GM19099 (cell line): ENCODE measurements around the gene SCLY.

Experiments used
- POLR2A ChIP-seq: IDR thresholded peaks from 3 replicates; pipeline ENCODE4 v1.6.1; 2011; ENCODE audit warnings: low read depth; ENCODE audit not compliant: insufficient read length; ENCODE audit errors: extremely low read depth

The SCLY gene

DNA sequence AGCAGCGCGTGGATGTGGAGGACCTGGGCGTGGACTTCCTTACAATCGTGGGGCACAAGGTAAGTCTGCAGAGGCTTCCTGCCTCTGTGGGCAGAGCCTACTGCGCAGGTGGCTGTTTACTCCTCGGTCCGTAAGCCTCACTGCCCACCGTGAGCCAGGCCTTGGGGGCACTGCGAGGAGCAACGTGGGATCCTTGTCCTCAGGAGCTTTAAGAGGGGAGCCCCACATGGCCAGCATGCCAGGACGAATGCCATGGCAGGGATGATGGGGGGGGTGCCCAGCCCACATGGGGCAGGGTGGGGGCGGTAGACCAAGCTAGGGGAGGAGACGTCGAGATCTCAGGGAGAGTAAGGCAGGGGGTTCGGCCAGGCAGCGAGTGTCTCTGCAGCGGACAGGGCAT lies 21.4 kb downstream of the SCLY start:
- no peak for TF ChIP-seq POLR2A

DNA sequence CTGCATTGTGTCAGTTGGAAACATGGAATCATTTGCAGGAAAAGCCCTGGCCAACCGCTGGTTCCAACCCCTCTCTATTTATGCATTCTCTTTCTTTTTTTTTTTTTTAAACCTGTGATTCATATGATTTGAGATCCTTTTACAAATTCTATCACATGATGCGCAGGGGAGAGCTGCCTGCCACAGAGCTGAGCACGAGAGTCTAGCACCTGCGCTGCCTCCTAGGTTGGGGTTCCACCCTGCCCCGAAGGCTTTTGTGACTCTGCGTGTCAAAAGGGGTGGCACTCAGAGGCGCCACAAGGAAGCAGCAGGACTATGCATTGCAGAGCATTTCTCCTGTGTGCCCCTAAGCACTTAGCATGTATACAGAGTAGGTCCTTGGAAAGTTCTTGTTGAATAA lies 22.0 kb downstream of the SCLY start:
- TF ChIP-seq POLR2A = no peak

DNA sequence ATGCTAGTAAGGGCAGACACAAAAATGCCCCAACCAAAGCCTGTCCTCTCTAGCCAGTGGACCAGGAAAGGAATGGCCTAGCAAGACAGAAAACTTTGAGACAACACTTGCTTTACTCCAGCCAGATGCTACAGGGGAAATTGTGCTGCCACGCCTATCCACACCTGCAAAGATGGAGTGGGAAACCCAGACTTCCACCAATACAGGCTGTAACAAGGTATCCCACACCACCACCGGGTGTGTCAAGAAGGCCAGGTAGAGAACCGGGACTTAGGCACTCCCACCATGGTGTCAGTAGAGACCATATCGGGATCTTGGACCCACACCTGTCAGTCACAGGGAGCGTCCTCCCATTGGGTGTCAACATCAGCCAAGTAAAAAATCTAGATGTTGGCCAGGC lies 23.1 kb downstream of the SCLY start:
- no peak for TF ChIP-seq POLR2A

DNA sequence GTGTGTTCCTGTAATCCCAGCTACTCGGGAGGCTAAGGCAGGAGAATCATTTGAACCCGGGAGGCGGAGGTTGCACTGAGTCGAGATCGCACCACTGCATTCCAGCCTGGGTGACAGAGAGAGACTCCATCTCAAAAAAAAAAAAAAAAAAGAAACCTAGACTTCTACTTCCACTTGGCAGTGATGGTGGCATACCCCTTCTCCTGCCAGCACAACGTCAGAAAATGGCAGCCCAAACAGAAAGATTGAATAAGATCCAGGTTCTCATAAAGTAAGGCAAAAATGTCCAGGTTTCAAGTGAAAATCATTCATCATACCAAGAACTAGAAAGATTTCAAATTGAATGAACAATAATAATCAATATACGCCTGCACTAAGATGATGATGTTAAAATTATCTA lies 24.0 kb downstream of the SCLY start:
- TF ChIP-seq POLR2A = no peak

DNA sequence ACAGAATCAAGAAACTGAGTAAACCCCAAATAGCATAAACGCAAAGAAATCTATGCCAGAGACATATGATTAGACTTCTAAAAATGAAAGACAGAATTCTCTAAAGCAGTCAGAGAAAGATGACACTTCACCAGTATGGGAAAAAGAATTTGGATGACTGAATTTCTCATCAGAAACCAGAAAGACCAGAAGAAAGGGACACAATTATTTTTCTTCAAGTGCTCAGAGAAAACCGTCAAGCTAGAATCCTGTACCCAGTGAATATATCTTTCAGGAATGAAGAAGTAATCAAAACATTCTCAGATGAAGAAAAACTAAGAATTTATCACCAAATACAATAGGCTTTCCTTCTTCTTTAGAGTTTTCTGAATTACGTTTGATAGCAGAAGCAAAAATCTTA lies 25.1 kb downstream of the SCLY start:
- no peak for TF ChIP-seq POLR2A

DNA sequence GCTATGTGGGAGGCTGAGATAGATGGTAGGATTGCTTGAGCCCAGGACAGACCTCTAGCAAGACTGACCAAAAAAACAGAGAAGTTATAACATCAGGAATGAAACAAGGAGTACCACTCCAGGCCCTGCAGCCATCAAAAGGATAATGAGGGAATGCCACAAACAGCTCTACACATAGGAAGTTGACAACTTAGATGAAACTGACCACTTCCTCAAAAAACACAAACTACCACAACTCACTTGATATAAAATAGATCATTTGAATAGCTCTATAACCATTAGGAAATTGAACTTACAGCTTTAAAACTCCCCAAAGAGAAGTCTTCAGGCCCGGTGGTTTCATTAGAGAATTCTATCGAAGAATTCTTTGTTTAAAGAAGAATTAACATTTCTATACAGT lies 26.4 kb downstream of the SCLY start:
- no peak for TF ChIP-seq POLR2A

DNA sequence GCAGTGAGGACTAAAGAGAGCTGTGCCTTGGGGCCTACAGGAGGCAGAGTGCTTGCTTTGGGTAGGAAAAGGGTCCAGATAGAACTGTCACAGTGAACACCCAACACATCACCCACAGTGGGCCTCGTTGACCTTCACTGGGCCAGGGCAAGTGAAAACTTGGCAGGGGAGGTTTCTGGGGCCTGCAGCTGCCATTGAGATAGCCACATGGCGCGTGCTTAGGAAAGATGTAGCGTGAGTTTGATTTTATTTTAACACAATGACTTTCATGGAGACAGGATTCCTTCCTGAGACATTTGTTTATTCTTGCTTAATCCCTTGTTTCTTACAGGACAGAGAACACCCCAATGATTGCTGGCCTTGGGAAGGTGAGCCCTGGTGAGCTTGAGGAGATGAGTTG lies 30.1 kb downstream of the SCLY start:
- no peak for TF ChIP-seq POLR2A

DNA sequence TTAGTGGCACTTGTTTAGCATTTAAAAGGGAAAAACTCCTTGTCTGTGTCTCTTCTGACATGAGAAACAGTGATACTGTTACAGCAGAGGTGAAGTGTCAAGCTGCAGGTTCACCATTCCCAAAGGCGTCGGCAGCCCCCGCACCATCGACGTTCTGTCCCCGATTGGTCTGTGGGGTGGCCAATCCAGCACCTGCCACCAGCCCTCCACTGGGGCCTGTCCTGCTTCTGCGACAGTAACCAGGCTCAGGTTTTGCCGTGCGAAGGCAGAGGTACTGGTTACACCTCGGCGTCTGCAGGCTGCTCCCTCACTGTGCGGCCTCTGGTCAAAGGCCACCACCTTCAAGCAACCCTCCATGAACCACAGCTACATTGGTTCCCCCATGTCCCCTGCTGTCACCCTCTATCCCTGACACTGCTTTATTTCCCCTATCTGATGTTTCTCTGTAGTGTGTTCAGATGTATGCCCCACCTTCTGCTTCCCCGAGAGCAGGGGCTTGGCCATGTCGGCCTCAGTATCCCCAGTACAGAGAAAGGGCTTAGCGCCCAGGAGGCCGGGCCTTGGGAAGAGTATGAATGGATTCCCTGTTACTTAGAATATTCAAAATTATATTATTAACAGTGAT lies 30.7 kb downstream of the SCLY start:
- TF ChIP-seq POLR2A = no peak

DNA sequence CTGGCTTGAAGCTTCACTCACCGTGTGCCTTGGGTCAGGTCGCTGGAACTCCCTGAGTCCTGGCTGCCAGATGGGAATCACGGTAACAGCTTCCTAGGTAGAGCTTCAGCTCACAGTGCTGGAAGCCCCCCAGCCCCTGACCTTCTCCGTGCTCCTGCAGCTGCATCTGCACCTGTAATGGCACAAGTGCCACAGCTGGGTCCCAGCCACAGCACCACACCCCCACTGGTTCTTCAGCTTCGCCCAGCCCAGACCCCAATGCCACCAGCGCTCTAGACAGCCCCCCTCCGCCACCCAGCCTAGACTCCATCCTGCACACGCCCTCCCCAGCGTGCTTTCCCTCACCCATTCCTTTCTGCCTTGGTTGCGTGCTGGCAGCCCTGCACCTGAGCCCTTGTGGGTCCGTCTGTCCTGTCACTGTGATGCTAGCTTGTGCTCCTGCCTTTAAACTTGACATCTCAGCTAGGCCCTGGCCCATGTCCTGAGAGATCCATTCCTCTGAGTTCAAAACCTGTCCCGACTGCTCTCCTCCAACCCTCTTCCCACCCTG lies 31.8 kb downstream of the SCLY start:
- TF ChIP-seq POLR2A = no peak

DNA sequence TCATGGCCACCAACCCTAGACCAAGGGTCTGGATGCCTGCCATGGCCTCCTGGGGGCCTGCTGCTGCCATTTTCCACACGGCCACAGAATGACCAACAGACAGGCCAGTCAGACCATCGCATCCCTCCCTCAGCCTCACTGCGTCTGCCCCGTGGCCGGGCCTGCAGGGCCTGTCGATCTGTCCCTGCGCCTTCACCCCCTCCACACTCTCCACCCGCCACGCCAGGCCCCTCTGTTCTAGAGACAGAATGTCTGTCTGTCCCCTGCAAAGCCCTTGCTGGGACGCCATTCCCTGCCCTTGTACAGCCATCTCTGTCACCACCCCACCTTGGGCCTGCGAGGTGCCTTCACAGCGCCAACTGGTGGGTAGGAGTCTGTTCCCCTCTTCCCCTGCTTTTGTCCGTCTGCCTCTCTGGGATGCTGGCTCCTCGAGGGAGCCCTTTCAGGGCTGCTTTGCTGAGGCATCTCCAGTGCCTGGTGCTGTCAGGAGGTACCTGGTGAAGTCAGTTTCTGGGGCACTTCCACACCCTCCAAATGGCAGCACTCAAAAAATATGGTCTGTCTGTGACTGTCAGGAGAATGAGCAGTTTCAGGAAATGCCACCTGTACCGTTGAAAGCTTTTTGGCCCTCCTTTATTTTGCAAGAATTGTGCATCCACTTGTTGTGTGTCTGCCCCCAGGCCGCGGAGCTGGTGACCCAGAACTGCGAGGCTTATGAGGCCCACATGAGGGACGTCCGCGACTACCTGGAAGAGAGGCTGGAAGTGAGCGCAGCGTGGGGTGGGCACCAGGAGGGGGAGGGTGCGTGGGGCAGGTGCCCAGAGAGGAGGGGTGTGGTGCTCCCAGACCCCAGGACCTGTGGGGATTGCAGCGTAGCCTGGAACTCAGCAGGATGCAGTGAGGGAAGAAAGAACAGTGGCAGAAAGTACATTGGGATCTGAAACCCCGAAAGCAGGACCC lies 32.7 kb downstream of the SCLY start:
- TF ChIP-seq POLR2A = no peak

DNA sequence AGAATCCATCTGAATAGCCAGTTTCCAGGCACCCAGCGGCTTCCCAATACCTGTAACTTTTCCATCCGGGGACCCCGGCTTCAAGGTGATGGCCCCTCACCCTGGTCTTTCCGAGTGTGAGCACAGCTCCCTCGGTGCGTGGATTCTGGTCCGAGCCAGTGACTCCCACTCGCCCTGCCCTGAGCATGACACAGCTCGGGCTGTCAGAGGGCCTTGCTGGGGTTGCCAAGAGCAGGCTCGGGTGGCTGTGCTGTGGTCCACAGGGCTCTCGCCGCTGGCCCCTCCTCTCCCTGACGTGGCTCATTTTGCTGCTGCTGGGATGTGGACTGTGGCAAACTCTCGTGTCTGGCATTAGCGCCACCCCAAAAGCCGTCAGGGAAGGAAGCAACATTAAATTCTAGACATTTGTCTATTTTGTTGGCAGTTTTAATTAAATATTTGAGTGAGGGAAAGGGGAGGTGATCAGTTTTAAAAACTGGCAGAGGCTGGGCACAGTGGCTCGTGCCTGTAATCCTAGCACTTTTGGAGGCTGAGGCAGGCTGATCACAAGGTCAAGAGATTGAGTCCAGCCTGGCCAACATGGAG lies 33.7 kb downstream of the SCLY start:
- no peak for TF ChIP-seq POLR2A

DNA sequence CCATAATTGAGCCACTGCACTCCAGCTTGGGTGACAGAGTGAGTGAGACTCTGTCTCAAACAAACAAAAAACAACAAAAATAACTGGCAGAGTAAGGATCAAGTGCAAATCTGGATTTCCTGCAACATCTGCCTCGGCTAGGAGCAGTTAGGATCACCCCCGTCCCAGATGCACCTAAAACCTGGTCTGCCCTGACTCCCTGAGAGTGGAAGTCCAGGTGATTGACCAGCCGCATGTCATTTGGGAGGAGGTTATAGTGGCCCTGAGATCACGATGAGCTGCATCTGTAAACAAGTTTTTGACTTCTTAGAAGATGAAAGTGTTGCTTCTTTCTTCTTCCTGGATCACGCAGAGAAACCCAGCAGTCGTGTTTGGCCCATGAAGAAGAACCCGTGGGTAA lies 34.3 kb downstream of the SCLY start:
- no peak for TF ChIP-seq POLR2A

DNA sequence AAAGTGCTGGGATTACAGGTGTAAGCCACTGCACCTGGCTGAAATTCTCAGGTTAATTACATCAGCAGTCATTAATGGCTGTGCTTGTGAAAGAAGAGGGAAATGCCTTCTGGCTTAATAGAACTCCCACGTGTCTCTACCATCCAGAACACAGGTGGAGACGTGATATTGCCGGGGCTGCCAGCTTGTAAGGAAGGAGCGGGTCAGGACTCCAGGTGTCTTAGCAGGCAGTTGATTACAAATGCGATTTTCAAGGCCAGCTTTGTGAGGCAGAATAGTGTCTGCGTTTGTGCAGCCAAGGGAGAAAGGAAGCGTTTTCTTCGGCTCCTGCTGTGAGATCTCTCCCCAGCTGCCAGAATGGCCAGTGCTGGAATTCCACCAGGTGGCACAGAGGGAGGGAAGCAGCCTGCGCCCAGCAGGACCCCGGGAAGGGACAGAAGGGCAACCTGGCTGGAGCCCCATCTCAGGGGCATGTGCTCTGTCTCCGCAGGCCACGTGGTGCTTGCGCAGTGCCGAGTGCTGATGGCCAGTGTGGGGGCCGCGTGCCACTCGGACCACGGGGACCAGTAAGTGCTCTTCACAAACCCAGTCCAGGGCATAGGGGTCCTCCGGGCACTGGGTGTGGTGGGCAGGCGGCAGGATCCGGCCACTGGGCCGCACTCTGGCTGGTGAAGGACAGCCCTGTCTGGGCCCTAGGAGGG lies 35.7 kb downstream of the SCLY start:
- no peak for TF ChIP-seq POLR2A

DNA sequence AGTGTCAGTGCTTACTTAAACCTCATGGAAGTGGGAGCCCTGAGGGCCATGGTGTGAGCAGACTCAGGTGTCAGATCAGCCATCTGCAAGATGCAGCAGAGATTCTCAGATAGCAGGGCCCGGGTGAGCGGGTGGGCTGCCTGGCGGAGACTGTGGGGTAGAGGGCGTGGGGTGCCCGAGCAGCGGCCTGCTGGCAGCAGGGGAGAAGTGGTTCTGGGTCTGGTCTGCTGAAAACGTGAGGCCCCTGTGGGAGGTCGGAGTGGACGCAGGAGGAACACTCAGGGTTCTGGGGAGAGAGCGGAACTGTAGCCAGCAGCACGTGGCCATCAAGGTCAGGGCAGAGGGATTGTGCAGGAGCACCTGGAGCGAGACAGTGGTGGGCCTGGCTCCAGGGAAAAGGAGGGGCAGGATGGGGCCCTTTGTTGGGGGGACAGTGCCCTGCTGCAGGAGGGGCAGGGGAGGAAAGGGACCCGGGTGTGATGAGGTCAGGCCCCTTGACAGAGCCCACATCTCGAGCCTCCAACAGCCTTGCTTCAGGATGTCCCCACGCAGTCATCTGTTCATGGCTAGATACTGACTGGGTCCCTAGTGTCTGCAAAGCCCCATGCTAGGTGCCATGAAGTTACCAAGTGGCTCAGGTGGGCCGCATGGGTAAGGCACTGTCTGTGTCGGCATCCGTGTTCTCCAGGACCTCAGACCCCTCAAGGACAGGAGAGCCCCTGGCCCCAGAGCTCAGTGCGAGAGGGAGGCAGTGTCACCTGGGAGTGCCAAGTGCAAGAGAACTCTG lies 36.6 kb downstream of the SCLY start:
- no peak for TF ChIP-seq POLR2A
